Ovary (tissue), 10 donors: ENCODE data around the gene SH3BGRL2. TPM values are rescaled to one million over a fixed set of nuclear protein-coding genes. Genes with fewer than 3 reads are reported as not detected.
A peak's percentile ranks its signal among the peaks of the same experiment; 100 is the strongest.

Experiments
- DNase-seq, 5 donors: peaks; one replicate each; pipeline ENCODE4 v3.0.0-alpha.2; 2019 to 2020
- H3K27ac ChIP-seq, 2 donors: fragments of 200-600 bp; one replicate each; pipeline versions ENCODE4 v1.5.1 to v1.8.0; 2019 to 2022
- H3K27me3 ChIP-seq: fragments of 200-600 bp; one replicate; pipeline ENCODE4 v1.8.0; 2022
- H3K36me3 ChIP-seq: fragments of 200-600 bp; sonication (generic); one replicate; pipeline ENCODE4 v1.5.1; 2019
- H3K4me1 ChIP-seq: one replicate; pipeline ENCODE4 v1.8.1; 2013; ENCODE audit warnings: mild to moderate bottlenecking, moderate library complexity; ENCODE audit not compliant: insufficient read depth
- H3K4me3 ChIP-seq: fragments of 200-600 bp; sonication (generic); one replicate; pipeline ENCODE4 v1.5.1; 2017
- H3K9me3 ChIP-seq, 2 donors: fragments of 200-600 bp in 1 of 2; sonication (generic) in 1 of 2; one replicate each; pipeline versions ENCODE4 v1.5.1 to v1.8.1; 2013 to 2019; ENCODE audit warnings: mild to moderate bottlenecking in 1 of 2, moderate library complexity in 1 of 2
- EP300 ChIP-seq: sonication (generic); formaldehyde crosslinking; IDR thresholded peaks from one replicate; pipeline ENCODE4 v1.6.1; 2017; ENCODE audit warnings: antibody characterized with exemption
- POLR2A ChIP-seq: fragments of 450-650 bp; IDR thresholded peaks from one replicate; pipeline ENCODE4 v1.6.1; 2017; ENCODE audit warnings: antibody characterized with exemption, mild to moderate bottlenecking, moderate library complexity
- WGBS, 3 donors: extraction: QIAGEN DNeasy Blood & Tissue Kit in 1 of 3; methylation state at CpG; one replicate each; pipeline versions ENCODE4 v1.1.5 to v1.1.7; 2013 to 2017; 5-methylcytosine and 5-hydroxymethylcytosine counted together
- intact Hi-C, 4 donors: fragments of 100-400 bp; cut with DNase I; formaldehyde crosslinking; loops; one replicate each; pipeline versions ENCODE4 v1.11.0 to v1.15.1; 2022 to 2023
- long read RNA-seq, 3 donors: library from polyadenylated mRNA in 2 of 3; unstranded in 2 of 3; transcript quantifications; one replicate each; pipeline ENCODE4 v2.0.0 and lab custom pipeline, GENCODE V29; 2021 to 2026
- polyA plus RNA-seq, 2 donors: library from polyadenylated mRNA; stranded (reverse); fragments of 200-250 nt in 1 of 2; fragments of 350-450 nt in 1 of 2; fragmentation: Illumina TruSeq in 1 of 2; extraction: RNeasy Lipid Tissue Mini Kit (QIAGEN cat#74804) in 1 of 2; gene quantifications; one replicate each; pipeline ENCODE4 v1.2.3, GENCODE V29; 2013 to 2014
- total RNA-seq, 7 donors: library from RNA; depleted of rRNA in 2 of 7; stranded (reverse); fragments of >200 nt in 2 of 7; fragmentation: NEBNext Ultra II Directional in 3 of 7; extraction: Animal tissue kit (Norgen Biotek cat#: 25700) in 3 of 7; gene quantifications; one replicate each; pipeline versions ENCODE4 v1.1.0 to v1.2.4, GENCODE V29; 2016 to 2023
- TF ChIP-seq, protein P1 (sequence below), 3 donors: fragments of 450-650 bp in 2 of 3; fragments of 200-600 bp in 1 of 3; IDR thresholded peaks; one replicate each; pipeline versions ENCODE4 v1.5.1 to v1.8.0; 2016 to 2022; ENCODE audit warnings: antibody characterized with exemption in 3 of 3, mild to moderate bottlenecking in 1 of 3
- donor health status: DM: no; HTN: no; CAD: no; lungs with moderate emphysema.
- donor health status: DM: no; HTN: no; CAD: no.
- donor health status: Bipolar disorder and iron deficiency.
- donor health status: DM: yes; HTN: yes; CAD: no.
- donor health status: DM: no; HTN: no; CAD: no.
- donor health status: DM: yes; HTN: yes; CAD: no.

The SH3BGRL2 gene
- total RNA-seq (10 to 100 TPM in 1 of 7 donors, 1 to 10 TPM in 6; 4.8 to 19.0 (median 8.1) TPM), polyA plus RNA-seq (10 to 100 TPM in 1 of 2 donors, 1 to 10 TPM in 1; 3.8 to 10.3 TPM)
- long read RNA-seq, donor 1 = 0 reads
- long read RNA-seq, donor 2, full-length matches to known transcripts = 5 of 5 reads
- long read RNA-seq, donor 2, partial matches to known transcripts = 0 of 5 reads
- long read RNA-seq, donor 2, other reads (novel, unspliced or antisense) = 0 of 5 reads
- long read RNA-seq, donor 3, full-length matches to known transcripts = 6 of 16 reads
- long read RNA-seq, donor 3, partial matches to known transcripts = 4 of 16 reads
- long read RNA-seq, donor 3, other reads (novel, unspliced or antisense) = 6 of 16 reads

DNA sequence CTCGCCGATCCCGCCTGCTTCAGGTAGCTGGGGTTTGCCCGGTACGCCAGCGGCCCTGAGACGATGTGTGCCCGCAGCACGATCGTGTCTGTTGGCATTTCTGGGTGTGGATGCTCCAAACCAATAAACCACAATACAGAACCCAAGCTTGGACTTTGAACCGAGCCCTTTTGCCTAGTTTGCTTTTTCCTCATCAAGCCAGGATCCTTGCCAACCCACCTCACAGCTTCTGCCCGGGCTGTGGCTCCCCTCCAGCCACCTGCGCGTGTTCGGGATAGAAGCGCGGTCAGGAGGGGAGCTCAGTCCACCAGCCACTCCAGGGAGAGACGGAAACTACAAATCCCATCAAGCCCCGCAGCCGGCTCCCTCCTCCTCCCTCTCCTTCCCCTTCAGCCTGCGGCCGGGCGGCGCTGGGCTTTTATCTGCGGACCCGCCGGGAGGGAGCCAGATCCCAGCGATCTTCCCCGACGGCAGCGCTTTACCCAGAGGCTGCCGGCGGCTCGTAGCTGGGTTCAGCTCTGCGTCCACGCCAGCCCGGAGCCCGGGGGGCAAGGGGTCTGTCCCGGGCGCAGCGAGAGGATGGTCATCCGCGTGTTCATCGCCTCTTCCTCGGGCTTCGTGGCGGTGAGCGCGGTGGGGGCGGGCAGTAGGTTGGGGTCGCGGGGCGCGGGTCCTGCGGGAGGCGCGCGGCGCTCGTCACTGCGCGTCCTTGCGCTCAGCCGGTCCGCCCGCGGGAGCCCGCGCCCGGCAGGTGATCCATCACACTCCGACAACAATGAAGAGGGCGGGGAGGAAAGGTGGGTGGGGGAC is at the start of gene SH3BGRL2:
SH3BGRL2 (plus strand) TSS at position 447 of the 810 bp plus-strand sequence; CDS start at position 580, 133 bp downstream.
- Histone ChIP-seq H3K36me3 (no peaks in the 10 kb centered on the region), H3K27me3 (no peaks in the 10 kb centered on the region), H3K27ac (no peak within 1 kb of the TSS), H3K4me1 (peaks cover 4% of the 10 kb centered on the region), H3K4me3 (peak within 1 kb of the TSS; percentile 92), H3K9me3 (no peaks in the 10 kb centered on the region)
- peak; percentile 70 to 81 (median 75) for DNase-seq
- no peak for TF ChIP-seq POLR2A
- no peak for TF ChIP-seq EP300
- 0 to 1% (median 0%) methylated on average over 44 to 71 of the region's 72 CpGs for WGBS, 3 donors
- intact Hi-C loops = no loop called here

GRCh38 chr6:79584332-79584731 is 46.8 kb upstream of the SH3BGRL2 start:
- DNase-seq = no peak
- Histone ChIP-seq H3K4me3 (no peak overlapping the region), H3K36me3 (no peaks in the 10 kb centered on the region), H3K27me3 (no peaks in the 10 kb centered on the region), H3K4me1 (no peaks in the 10 kb centered on the region), H3K9me3 (no peaks in the 10 kb centered on the region), H3K27ac (no peak overlapping the region)
- WGBS, 3 donors = 74 to 77% (median 75%) methylated on average over 2 of the region's 2 CpGs
- TF ChIP-seq EP300 = no peak
- TF ChIP-seq, protein P1, sequence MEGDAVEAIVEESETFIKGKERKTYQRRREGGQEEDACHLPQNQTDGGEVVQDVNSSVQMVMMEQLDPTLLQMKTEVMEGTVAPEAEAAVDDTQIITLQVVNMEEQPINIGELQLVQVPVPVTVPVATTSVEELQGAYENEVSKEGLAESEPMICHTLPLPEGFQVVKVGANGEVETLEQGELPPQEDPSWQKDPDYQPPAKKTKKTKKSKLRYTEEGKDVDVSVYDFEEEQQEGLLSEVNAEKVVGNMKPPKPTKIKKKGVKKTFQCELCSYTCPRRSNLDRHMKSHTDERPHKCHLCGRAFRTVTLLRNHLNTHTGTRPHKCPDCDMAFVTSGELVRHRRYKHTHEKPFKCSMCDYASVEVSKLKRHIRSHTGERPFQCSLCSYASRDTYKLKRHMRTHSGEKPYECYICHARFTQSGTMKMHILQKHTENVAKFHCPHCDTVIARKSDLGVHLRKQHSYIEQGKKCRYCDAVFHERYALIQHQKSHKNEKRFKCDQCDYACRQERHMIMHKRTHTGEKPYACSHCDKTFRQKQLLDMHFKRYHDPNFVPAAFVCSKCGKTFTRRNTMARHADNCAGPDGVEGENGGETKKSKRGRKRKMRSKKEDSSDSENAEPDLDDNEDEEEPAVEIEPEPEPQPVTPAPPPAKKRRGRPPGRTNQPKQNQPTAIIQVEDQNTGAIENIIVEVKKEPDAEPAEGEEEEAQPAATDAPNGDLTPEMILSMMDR (IDR thresholded peaks at IDR 0.05) = no peak
- no peak for TF ChIP-seq POLR2A
- intact Hi-C loops = no loop called here

DNA sequence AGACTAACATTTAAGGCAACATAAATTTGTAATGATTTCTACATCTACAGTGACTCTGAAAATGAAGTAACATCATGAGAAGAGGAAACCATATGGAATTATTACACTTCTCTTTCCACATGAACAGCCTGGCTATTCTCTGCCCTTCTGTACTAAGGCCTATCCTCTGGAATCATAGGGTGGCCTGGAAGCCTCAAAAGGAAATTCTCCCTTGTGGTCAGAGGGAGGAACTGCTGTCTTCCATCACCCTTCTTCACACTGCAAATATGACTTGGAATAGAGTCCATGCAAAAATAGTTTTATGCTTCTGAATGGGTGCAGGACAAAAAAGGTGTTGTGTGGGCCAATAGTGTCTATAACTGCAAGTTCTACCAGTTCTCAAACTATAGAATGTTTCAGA is 44.6 kb upstream of the SH3BGRL2 start:
- Histone ChIP-seq H3K4me1 (no peaks in the 10 kb centered on the region), H3K27me3 (no peaks in the 10 kb centered on the region), H3K27ac (no peak overlapping the region), H3K36me3 (no peaks in the 10 kb centered on the region), H3K9me3 (no peaks in the 10 kb centered on the region), H3K4me3 (no peak overlapping the region)
- no peak for DNase-seq
- TF ChIP-seq POLR2A = no peak
- TF ChIP-seq EP300 = no peak
- TF ChIP-seq, protein P1 (IDR thresholded peaks at IDR 0.05) = no peak
- intact Hi-C loops = no loop called here

DNA sequence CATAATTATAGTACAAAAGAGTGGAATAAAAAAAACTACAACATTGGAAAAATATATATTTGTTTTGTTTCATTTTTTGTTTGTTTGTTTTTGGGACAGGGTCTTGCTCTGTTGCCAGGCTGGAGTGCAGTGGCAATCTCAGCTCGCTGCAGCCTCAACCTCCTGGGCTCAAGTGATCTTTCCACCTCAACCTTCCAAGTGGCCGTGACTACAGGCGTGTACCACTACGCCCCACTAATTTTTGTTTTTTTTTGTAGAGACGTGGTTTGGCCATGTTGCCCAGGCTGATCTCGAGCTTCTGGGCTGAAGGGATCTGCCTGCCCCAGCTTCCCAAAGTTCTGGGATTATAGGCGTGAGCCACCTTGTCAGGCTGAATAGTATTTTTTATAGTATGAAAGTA is 41.4 kb upstream of the SH3BGRL2 start:
- no peaks in the 10 kb centered on the region for H3K27me3 ChIP-seq
- no peaks in the 10 kb centered on the region for H3K9me3 ChIP-seq
- no peaks in the 10 kb centered on the region for H3K36me3 ChIP-seq
- no peaks in the 10 kb centered on the region for H3K4me1 ChIP-seq
- WGBS, 3 donors = 80 to 83% (median 81%) methylated on average over 7 of the region's 7 CpGs
- intact Hi-C loops = no loop called here
- TF ChIP-seq EP300 = no peak
- TF ChIP-seq, protein P1 (IDR thresholded peaks at IDR 0.05) = no peak
- no peak for TF ChIP-seq POLR2A
- DNase-seq = no peak
- no peak overlapping the region for H3K4me3 ChIP-seq
- no peak overlapping the region for H3K27ac ChIP-seq

- H3K27ac ChIP-seq = no peak overlapping the region
- no peaks in the 10 kb centered on the region for H3K36me3 ChIP-seq
- no peak overlapping the region for H3K4me3 ChIP-seq
- TF ChIP-seq POLR2A (no peak), EP300 (no peak)
- TF ChIP-seq, protein P1 (IDR thresholded peaks at IDR 0.05) = no peak
- no peaks in the 10 kb centered on the region for H3K27me3 ChIP-seq
- H3K9me3 ChIP-seq = no peaks in the 10 kb centered on the region
- H3K4me1 ChIP-seq = no peaks in the 10 kb centered on the region
- 98 to 99% (median 98%) methylated on average over 2 of the region's 2 CpGs for WGBS, 3 donors
- DNase-seq = no peak
- intact Hi-C loops = no loop called here
These were observed 34.0 kb upstream of the SH3BGRL2 start for GRCh38 chr6:79597155-79597554.
